ENCODE results near the gene PRTFDC1. TPM values are rescaled to one million over a fixed set of nuclear protein-coding genes. Genes with fewer than 3 reads are reported as not detected.

The PRTFDC1 gene
- total RNA-seq, 2 donors from 2014 or later = 14.5 to 18.3 TPM

DNA sequence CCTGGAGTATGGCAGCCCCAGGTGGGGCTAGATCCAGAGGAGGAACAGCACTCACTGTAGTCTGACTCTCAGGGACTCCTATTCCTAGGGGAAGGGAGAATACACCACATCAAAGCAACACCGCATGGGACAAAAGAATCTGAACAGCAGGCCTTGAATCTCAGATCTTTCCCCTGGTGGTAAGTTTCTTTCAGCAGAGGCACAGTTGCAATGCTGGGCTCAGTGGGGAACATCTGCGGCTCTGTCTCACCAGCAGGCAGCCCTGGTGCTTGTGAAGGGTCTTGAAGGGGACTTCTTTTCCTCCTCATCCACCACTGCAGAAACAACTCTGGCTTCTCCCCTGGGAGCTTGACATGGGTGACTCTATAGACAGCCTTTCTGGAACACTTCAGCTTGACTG is 117.5 kb downstream of the PRTFDC1 start:
- DNase-seq = peak; percentile 70
- Mint-ChIP-seq H3K36me3 (ENCODE audit: low read depth) (no peaks in the 10 kb centered on the region), H3K4me1 (no peaks in the 10 kb centered on the region), H3K27ac (no peak overlapping the region), H3K4me3 (no peak overlapping the region), H3K27me3 (ENCODE audit: insufficient read depth) (no peaks in the 10 kb centered on the region), H3K9me3 (peaks cover 1% of the 10 kb centered on the region)
- H3K9ac ChIP-seq (ENCODE audit: extremely low read depth, low read length, poor library complexity, severe bottlenecking) = no peak overlapping the region
- no peaks in the 10 kb centered on the region for H3K36me3 ChIP-seq (ENCODE audit: control insufficient read depth, insufficient read depth, low read length)
- no peaks in the 10 kb centered on the region for H3K4me1 ChIP-seq (ENCODE audit: control insufficient read depth, insufficient read depth, low read length)
- H3K27ac ChIP-seq (ENCODE audit: low read depth, low read length) = no peak overlapping the region
- TF ChIP-seq, protein P1, sequence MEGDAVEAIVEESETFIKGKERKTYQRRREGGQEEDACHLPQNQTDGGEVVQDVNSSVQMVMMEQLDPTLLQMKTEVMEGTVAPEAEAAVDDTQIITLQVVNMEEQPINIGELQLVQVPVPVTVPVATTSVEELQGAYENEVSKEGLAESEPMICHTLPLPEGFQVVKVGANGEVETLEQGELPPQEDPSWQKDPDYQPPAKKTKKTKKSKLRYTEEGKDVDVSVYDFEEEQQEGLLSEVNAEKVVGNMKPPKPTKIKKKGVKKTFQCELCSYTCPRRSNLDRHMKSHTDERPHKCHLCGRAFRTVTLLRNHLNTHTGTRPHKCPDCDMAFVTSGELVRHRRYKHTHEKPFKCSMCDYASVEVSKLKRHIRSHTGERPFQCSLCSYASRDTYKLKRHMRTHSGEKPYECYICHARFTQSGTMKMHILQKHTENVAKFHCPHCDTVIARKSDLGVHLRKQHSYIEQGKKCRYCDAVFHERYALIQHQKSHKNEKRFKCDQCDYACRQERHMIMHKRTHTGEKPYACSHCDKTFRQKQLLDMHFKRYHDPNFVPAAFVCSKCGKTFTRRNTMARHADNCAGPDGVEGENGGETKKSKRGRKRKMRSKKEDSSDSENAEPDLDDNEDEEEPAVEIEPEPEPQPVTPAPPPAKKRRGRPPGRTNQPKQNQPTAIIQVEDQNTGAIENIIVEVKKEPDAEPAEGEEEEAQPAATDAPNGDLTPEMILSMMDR (conservative IDR thresholded peaks at IDR 0.05) = peak; percentile 34
- H3K9me3 ChIP-seq (ENCODE audit: control insufficient read depth, low read length) = no peaks in the 10 kb centered on the region
- H3K4me3 ChIP-seq (ENCODE audit: low read length) = no peak overlapping the region
- WGBS, 2 experiments (ENCODE audit: insufficient coverage in 1 of 2, insufficient read length in 1 of 2) = 51% methylated on average over 2 of the region's 2 CpGs; no CpG with 5 or more reads in 1 of the 2 experiments
- no peaks in the 10 kb centered on the region for H3K27me3 ChIP-seq (ENCODE audit: control insufficient read depth, insufficient read depth, low read length, poor library complexity, severe bottlenecking)

DNA sequence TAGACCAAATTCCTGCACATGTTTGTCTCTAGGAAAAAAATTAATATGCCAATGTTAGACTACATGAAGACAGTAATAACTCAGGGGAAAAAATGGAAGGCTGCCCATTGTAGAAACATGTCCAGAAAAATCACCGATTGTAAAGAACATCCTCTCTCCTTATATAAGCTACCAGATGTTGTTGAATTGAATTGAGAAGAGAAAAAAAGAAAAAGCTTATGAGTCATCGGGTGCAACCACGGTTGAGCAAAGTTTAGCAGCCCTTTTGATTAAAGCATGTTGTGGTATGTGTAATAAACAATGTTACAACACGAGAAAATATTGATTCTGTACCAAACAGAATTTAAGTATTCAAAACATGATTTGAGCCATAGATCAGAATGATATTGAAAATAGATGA is 126.4 kb downstream of the PRTFDC1 start:
- H3K4me1 ChIP-seq (ENCODE audit: control insufficient read depth, insufficient read depth, low read length) = no peaks in the 10 kb centered on the region
- H3K4me1 Mint-ChIP-seq = no peaks in the 10 kb centered on the region
- no peak overlapping the region for H3K4me3 Mint-ChIP-seq
- H3K27me3 ChIP-seq (ENCODE audit: control insufficient read depth, insufficient read depth, low read length, poor library complexity, severe bottlenecking) = no peaks in the 10 kb centered on the region
- TF ChIP-seq, protein P1 (conservative IDR thresholded peaks at IDR 0.05) = no peak
- WGBS, 2 experiments (ENCODE audit: insufficient coverage in 1 of 2, insufficient read length in 1 of 2) = 73 to 80% methylated on average over 2 to 3 of the region's 4 CpGs
- DNase-seq = no peak
- H3K9me3 ChIP-seq (ENCODE audit: control insufficient read depth, low read length) = no peaks in the 10 kb centered on the region
- H3K4me3 ChIP-seq (ENCODE audit: low read length) = no peak overlapping the region
- H3K9me3 Mint-ChIP-seq = no peaks in the 10 kb centered on the region
- no peaks in the 10 kb centered on the region for H3K27me3 Mint-ChIP-seq (ENCODE audit: insufficient read depth)
- no peak overlapping the region for H3K27ac ChIP-seq (ENCODE audit: low read depth, low read length)
- no peak overlapping the region for H3K27ac Mint-ChIP-seq
- H3K36me3 Mint-ChIP-seq (ENCODE audit: low read depth) = no peaks in the 10 kb centered on the region
- H3K36me3 ChIP-seq (ENCODE audit: control insufficient read depth, insufficient read depth, low read length) = no peaks in the 10 kb centered on the region
- H3K9ac ChIP-seq (ENCODE audit: extremely low read depth, low read length, poor library complexity, severe bottlenecking) = no peak overlapping the region

GRCh38 chr10:24825551-24825950 is 126.9 kb downstream of the PRTFDC1 start:
- Mint-ChIP-seq H3K36me3 (ENCODE audit: low read depth) (no peaks in the 10 kb centered on the region), H3K27me3 (ENCODE audit: insufficient read depth) (no peaks in the 10 kb centered on the region), H3K27ac (no peak overlapping the region), H3K4me3 (no peak overlapping the region), H3K4me1 (no peaks in the 10 kb centered on the region), H3K9me3 (no peaks in the 10 kb centered on the region)
- Histone ChIP-seq H3K27me3 (ENCODE audit: control insufficient read depth, insufficient read depth, low read length, poor library complexity, severe bottlenecking) (no peaks in the 10 kb centered on the region), H3K4me1 (ENCODE audit: control insufficient read depth, insufficient read depth, low read length) (no peaks in the 10 kb centered on the region), H3K27ac (ENCODE audit: low read depth, low read length) (no peak overlapping the region), H3K9me3 (ENCODE audit: control insufficient read depth, low read length) (no peaks in the 10 kb centered on the region), H3K4me3 (ENCODE audit: low read length) (no peak overlapping the region), H3K36me3 (ENCODE audit: control insufficient read depth, insufficient read depth, low read length) (no peaks in the 10 kb centered on the region), H3K9ac (ENCODE audit: extremely low read depth, low read length, poor library complexity, severe bottlenecking) (no peak overlapping the region)
- TF ChIP-seq, protein P1 (conservative IDR thresholded peaks at IDR 0.05) = no peak
- 88% methylated on average over 1 of the region's 1 CpG; no CpG with 5 or more reads in 1 of the 2 experiments for WGBS, 2 experiments (ENCODE audit: insufficient coverage in 1 of 2, insufficient read length in 1 of 2)
- DNase-seq = no peak

All from endodermal cell (in vitro differentiated cells).